HUES48 (cell line): ENCODE results near the gene C4BPB.

Source experiments
- H3K27ac ChIP-seq: one replicate; pipeline ENCODE4 v1.7.0; 2013; ENCODE audit warnings: low read depth, low read length, inconsistent platforms
- H3K27me3 ChIP-seq: 2 replicates; pipeline ENCODE4 v1.6.1; 2013; ENCODE audit warnings: mild to moderate bottlenecking, low read length; ENCODE audit not compliant: control insufficient read depth, insufficient read depth
- H3K36me3 ChIP-seq: 2 replicates; pipeline ENCODE4 v1.6.1; 2013; ENCODE audit warnings: low read length; ENCODE audit not compliant: control insufficient read depth, insufficient read depth
- H3K4me1 ChIP-seq: 2 replicates; pipeline ENCODE4 v1.6.1; 2013; ENCODE audit warnings: mild to moderate bottlenecking, low read length; ENCODE audit not compliant: control insufficient read depth, insufficient read depth
- H3K4me3 ChIP-seq: 2 replicates; pipeline ENCODE4 v1.5.1; 2013; ENCODE audit warnings: mild to moderate bottlenecking, low read depth, low read length
- H3K9ac ChIP-seq: 2 replicates; pipeline ENCODE4 v1.6.1; 2013; ENCODE audit warnings: mild to moderate bottlenecking, low read depth, low read length, moderate library complexity
- H3K9me3 ChIP-seq: 2 replicates; pipeline ENCODE4 v1.6.1; 2013; ENCODE audit warnings: low read length; ENCODE audit not compliant: control insufficient read depth, insufficient read depth

C4BPB gene

GRCh38 chr1:207050480-207051190 is 38.0 kb upstream of the C4BPB start:
- peak overlapping the region; percentile 97 for H3K27ac ChIP-seq
- peaks cover 38% of the 10 kb centered on the region for H3K36me3 ChIP-seq
- H3K4me1 ChIP-seq: peaks cover 18% of the 10 kb centered on the region
- peak overlapping the region; percentile 91 for H3K9ac ChIP-seq
- peak overlapping the region; percentile 88 for H3K4me3 ChIP-seq
- H3K27me3 ChIP-seq: no peaks in the 10 kb centered on the region
- no peaks in the 10 kb centered on the region for H3K9me3 ChIP-seq

GRCh38 chr1:207051191-207051943 is 37.3 kb upstream of the C4BPB start, which contains the start of gene YOD1:
YOD1 (minus strand) TSS chr1:207051208; CDS start chr1:207051030, 178 bp downstream.
- Histone ChIP-seq H3K9ac (peak within 1 kb of the TSS; percentile 91), H3K27ac (peak within 1 kb of the TSS; percentile 97), H3K9me3 (no peaks in the 10 kb centered on the region), H3K4me1 (peaks cover 17% of the 10 kb centered on the region), H3K4me3 (peak within 1 kb of the TSS; percentile 94), H3K36me3 (peaks cover 32% of the 10 kb centered on the region), H3K27me3 (no peaks in the 10 kb centered on the region)

GRCh38 chr1:207052911-207053769 is 35.5 kb upstream of the C4BPB start, which contains the start of gene PFKFB2:
PFKFB2 (plus strand) TSS chr1:207053275; CDS start chr1:207054718, 1,443 bp downstream.
- H3K36me3 ChIP-seq: peaks cover 15% of the 10 kb centered on the region
- peaks cover 14% of the 10 kb centered on the region for H3K4me1 ChIP-seq
- H3K9me3 ChIP-seq: no peaks in the 10 kb centered on the region
- H3K9ac ChIP-seq: peak within 1 kb of the TSS; percentile 88
- H3K4me3 ChIP-seq: peak within 1 kb of the TSS; percentile 94
- H3K27ac ChIP-seq: peak within 1 kb of the TSS; percentile 83
- H3K27me3 ChIP-seq: no peaks in the 10 kb centered on the region

GRCh38 chr1:207054491-207054890 is 34.2 kb upstream of the C4BPB start:
- H3K9me3 ChIP-seq: no peaks in the 10 kb centered on the region
- no peak overlapping the region for H3K9ac ChIP-seq
- H3K27ac ChIP-seq: no peak overlapping the region
- H3K4me1 ChIP-seq: peaks cover 10% of the 10 kb centered on the region
- H3K36me3 ChIP-seq: peaks cover 2% of the 10 kb centered on the region
- H3K27me3 ChIP-seq: no peaks in the 10 kb centered on the region
- no peak overlapping the region for H3K4me3 ChIP-seq

- H3K9ac ChIP-seq: no peak overlapping the region
- no peaks in the 10 kb centered on the region for H3K9me3 ChIP-seq
- peaks cover 7% of the 10 kb centered on the region for H3K4me1 ChIP-seq
- no peak overlapping the region for H3K27ac ChIP-seq
- H3K36me3 ChIP-seq: peaks cover 2% of the 10 kb centered on the region; the same call in 1 of the 2 replicates
- H3K4me3 ChIP-seq: no peak overlapping the region
- H3K27me3 ChIP-seq: no peaks in the 10 kb centered on the region
Observed at GRCh38 chr1:207055386-207056001, 33.2 kb upstream of the C4BPB start.

- no peaks in the 10 kb centered on the region for H3K9me3 ChIP-seq
- H3K4me1 ChIP-seq: peaks cover under 1% of the 10 kb centered on the region; the same call in 1 of the 2 replicates
- no peaks in the 10 kb centered on the region for H3K27me3 ChIP-seq
- H3K9ac ChIP-seq: no peak overlapping the region
- H3K4me3 ChIP-seq: no peak overlapping the region
- peaks cover 5% of the 10 kb centered on the region; the same call in 1 of the 2 replicates for H3K36me3 ChIP-seq
- no peak overlapping the region for H3K27ac ChIP-seq
Observed at GRCh38 chr1:207056673-207057072, 32.0 kb upstream of the C4BPB start.

GRCh38 chr1:207058252-207058651 is 30.4 kb upstream of the C4BPB start:
- Histone ChIP-seq H3K4me3 (no peak overlapping the region), H3K27ac (no peak overlapping the region), H3K9me3 (no peaks in the 10 kb centered on the region), H3K36me3 (peaks cover 20% of the 10 kb centered on the region), H3K4me1 (no peaks in the 10 kb centered on the region), H3K27me3 (no peaks in the 10 kb centered on the region), H3K9ac (no peak overlapping the region)

GRCh38 chr1:207058878-207059867 is 29.5 kb upstream of the C4BPB start:
- no peak overlapping the region for H3K4me3 ChIP-seq
- H3K27me3 ChIP-seq: no peaks in the 10 kb centered on the region
- no peaks in the 10 kb centered on the region for H3K9me3 ChIP-seq
- no peaks in the 10 kb centered on the region for H3K4me1 ChIP-seq
- H3K27ac ChIP-seq: no peak overlapping the region
- peaks cover 30% of the 10 kb centered on the region for H3K36me3 ChIP-seq
- H3K9ac ChIP-seq: no peak overlapping the region

GRCh38 chr1:207059881-207060280 is 28.8 kb upstream of the C4BPB start:
- H3K9ac ChIP-seq: no peak overlapping the region
- no peak overlapping the region for H3K4me3 ChIP-seq
- no peaks in the 10 kb centered on the region for H3K27me3 ChIP-seq
- no peak overlapping the region for H3K27ac ChIP-seq
- no peaks in the 10 kb centered on the region for H3K4me1 ChIP-seq
- peaks cover 36% of the 10 kb centered on the region for H3K36me3 ChIP-seq
- no peaks in the 10 kb centered on the region for H3K9me3 ChIP-seq
